Endothelial cell of umbilical vein (primary cell): ENCODE data around the gene CCL16.

Experiments
- EZH2 ChIP-seq: IDR thresholded peaks from 2 replicates; pipeline ENCODE4 v1.6.1; 2012; ENCODE audit warnings: borderline replicate concordance, low read depth, mild to moderate bottlenecking, moderate library complexity, low read length, inconsistent platforms; ENCODE audit not compliant: severe bottlenecking
- GATA2 ChIP-seq: IDR thresholded peaks from 2 replicates; pipeline ENCODE4 v1.7.0; 2011; ENCODE audit warnings: low read depth, mild to moderate bottlenecking, moderate library complexity, mixed read lengths, low read length; ENCODE audit not compliant: insufficient read length, insufficient read depth
- POLR2A ChIP-seq: IDR thresholded peaks from 2 replicates; pipeline ENCODE4 v1.6.1; 2012; ENCODE audit warnings: low read depth, mild to moderate bottlenecking, control low read depth, low read length
- TF ChIP-seq, protein P1 (sequence below), 2 donors: IDR thresholded peaks; 1 replicate in 1 of 2; 2 replicates in 1 of 2; pipeline ENCODE4 v1.5.1; 2011; ENCODE audit warnings: low read length in 2 of 2, mild to moderate bottlenecking in 2 of 2, moderate library complexity in 2 of 2, control low read depth in 1 of 2, inconsistent platforms in 1 of 2, low read depth in 1 of 2; ENCODE audit not compliant: insufficient read depth in 1 of 2; ENCODE audit errors: extremely low read depth in 1 of 2

DNA sequence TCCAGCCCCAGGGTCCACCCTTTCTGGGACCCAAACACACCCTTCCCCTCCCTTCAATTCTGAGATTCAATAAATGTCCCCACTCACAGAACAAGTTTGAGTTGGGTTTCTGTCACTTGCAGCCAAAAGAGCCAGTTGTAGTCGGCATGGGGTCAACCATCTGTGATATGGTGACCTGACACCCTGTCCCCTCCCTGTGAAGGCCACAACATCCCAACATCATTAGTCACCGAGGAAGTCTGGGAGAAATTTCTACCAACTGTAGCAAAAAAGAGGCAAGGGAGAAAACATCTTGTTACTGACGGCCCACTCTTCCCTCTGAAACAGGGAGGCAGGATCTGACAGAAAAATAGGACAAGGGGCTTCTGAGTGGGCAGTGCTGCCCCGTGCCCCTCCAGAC is 37.1 kb downstream of the CCL16 start:
- TF ChIP-seq, protein P1, sequence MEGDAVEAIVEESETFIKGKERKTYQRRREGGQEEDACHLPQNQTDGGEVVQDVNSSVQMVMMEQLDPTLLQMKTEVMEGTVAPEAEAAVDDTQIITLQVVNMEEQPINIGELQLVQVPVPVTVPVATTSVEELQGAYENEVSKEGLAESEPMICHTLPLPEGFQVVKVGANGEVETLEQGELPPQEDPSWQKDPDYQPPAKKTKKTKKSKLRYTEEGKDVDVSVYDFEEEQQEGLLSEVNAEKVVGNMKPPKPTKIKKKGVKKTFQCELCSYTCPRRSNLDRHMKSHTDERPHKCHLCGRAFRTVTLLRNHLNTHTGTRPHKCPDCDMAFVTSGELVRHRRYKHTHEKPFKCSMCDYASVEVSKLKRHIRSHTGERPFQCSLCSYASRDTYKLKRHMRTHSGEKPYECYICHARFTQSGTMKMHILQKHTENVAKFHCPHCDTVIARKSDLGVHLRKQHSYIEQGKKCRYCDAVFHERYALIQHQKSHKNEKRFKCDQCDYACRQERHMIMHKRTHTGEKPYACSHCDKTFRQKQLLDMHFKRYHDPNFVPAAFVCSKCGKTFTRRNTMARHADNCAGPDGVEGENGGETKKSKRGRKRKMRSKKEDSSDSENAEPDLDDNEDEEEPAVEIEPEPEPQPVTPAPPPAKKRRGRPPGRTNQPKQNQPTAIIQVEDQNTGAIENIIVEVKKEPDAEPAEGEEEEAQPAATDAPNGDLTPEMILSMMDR (IDR thresholded peaks at IDR 0.05; ENCODE audit: extremely low read depth in 1 of 2, insufficient read depth in 1 of 2, low read depth in 1 of 2, low read length in 2 of 2) = no peak
- no peak for TF ChIP-seq EZH2
- TF ChIP-seq POLR2A = no peak
- TF ChIP-seq GATA2 = no peak
